GM12892 (cell line): ENCODE results near the gene C19orf44.
"Not testable (repeated sequence)": the region's sequence is repeated elsewhere in the genome, so short reads cannot be mapped to it uniquely, and the experiment has no call there.

Experiments
- DNase-seq: peaks from one replicate; pipeline ENCODE4 v3.0.0; 2011; ENCODE audit not compliant: insufficient read length
- FAIRE-seq: peaks from 2 replicates; lab custom pipeline; 2011; peaks lifted over from hg19 to GRCh38; lab: Jason Lieb, UNC
- POLR2A ChIP-seq: IDR thresholded peaks from 2 replicates; pipeline ENCODE4 v1.6.1; 2011; ENCODE audit warnings: low read depth, low read length, control low read depth
- POLR2AphosphoS5 ChIP-seq: IDR thresholded peaks from 2 replicates; pipeline ENCODE4 v1.6.1; 2011; ENCODE audit warnings: low read depth, low read length, control low read depth
- TAF1 ChIP-seq: IDR thresholded peaks from 2 replicates; pipeline ENCODE4 v1.6.1; 2011; ENCODE audit warnings: low read depth, mild to moderate bottlenecking, control low read depth, low read length, borderline replicate concordance

C19orf44 gene

GRCh38 chr19:16535381-16535780 is 39.2 kb downstream of the C19orf44 start:
- FAIRE-seq, result no peak
- no peak for DNase-seq
- no peak for TF ChIP-seq TAF1
- TF ChIP-seq POLR2A, result no peak
- TF ChIP-seq POLR2AphosphoS5, result no peak

GRCh38 chr19:16536130-16536529 is 39.9 kb downstream of the C19orf44 start:
- FAIRE-seq (no peak), DNase-seq (no peak)
- TF ChIP-seq TAF1 (no peak), POLR2A (no peak), POLR2AphosphoS5 (no peak)

GRCh38 chr19:16537111-16537510 is 40.9 kb downstream of the C19orf44 start:
- no peak for TF ChIP-seq POLR2AphosphoS5
- no peak for TF ChIP-seq TAF1
- TF ChIP-seq POLR2A, result no peak
- no peak for FAIRE-seq
- DNase-seq, result no peak

- no peak for DNase-seq
- TF ChIP-seq POLR2AphosphoS5, result no peak
- TF ChIP-seq TAF1, result no peak
- no peak for TF ChIP-seq POLR2A
Measured at GRCh38 chr19:16540948-16541347, 44.8 kb downstream of the C19orf44 start.

GRCh38 chr19:16541526-16542044 is 45.4 kb downstream of the C19orf44 start:
- TF ChIP-seq TAF1, result no peak
- FAIRE-seq, result no peak
- no peak for DNase-seq

More at GRCh38 chr19:16540948-16541347, 44.8 kb downstream of the C19orf44 start:
- no peak for FAIRE-seq

DNA sequence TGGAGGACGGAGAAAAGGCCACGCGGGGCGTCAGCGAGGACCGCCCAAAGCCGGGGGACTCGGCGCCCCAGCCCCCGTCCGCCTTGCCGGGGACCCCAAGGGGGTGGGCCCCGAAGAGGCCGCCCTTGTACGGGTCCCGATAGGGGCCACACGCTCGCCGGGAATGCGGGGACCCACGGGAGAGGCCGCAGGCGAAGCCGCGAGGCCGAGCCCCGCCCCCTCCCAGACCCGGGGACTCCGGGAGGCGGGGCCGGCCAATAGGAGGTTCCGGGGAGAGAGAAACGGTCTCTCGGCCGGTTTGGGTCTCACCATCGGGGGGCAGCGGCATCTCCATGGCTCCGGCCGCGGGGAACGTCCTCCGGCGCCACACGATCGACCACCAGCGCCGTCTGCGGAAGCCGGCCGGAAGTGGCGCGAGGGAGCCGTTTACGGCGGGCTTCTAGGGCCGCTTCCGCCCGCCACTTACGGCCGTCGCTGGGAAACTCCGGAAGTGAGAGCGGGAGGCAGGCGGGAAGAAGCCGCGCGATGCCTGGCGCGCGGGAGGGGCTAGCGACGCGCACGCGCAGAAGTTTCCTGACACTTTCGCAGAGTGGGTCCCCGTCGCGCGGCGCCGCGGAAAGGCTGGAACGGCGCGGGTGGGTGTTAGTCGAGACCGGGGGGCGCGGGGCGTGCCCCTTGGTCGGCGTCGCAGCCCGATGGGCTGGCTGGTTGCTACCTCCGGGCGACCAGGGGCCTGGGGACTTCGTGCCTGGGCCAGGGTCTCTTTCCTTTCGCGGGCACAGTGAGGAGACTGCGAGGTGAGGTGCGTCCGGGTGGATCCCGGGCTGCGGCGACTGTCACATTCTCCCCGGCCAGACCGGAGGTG is 46.1 kb downstream of the C19orf44 start, which contains the start of gene CHERP:
Gene CHERP, minus strand, starts transcription at position 393 of the 865 bp plus-strand sequence. Its CDS starts 59 bp downstream, at position 334.
- FAIRE-seq (peak; percentile 88), DNase-seq (peak; percentile 85)
- TF ChIP-seq TAF1, result peak; percentile 84
- peak; percentile 84 for TF ChIP-seq POLR2AphosphoS5
- peak; percentile 86 for TF ChIP-seq POLR2A

- TF ChIP-seq POLR2AphosphoS5, result no peak
- no peak for TF ChIP-seq TAF1
- no peak for TF ChIP-seq POLR2A
- FAIRE-seq (no peak), DNase-seq (no peak)
Measured at GRCh38 chr19:16542910-16543472, 46.8 kb downstream of the C19orf44 start.

DNA sequence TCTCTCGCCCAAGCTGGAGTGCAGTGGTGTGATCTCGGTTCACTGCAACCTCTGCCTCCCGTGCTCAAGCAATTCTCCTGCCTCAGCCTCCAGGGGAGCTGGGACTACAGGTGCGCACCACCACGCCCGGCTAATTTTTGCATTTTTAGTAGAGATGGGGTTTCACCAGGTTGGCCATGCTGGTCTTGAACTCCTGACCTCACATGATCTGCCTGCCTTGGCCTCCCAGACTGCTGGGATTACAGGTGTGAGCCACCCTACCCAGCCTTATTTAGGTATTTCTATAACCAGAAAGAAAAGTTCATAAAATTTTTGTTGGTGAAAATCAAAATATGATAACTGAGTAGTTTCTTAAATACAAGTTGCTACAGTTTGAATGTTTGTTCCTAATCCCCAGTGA is 47.5 kb downstream of the C19orf44 start:
- FAIRE-seq, DNase-seq: not testable (repeated sequence)

GRCh38 chr19:16544473-16545231 is 48.5 kb downstream of the C19orf44 start:
- TF ChIP-seq TAF1, result no peak
- FAIRE-seq, result no peak

DNA sequence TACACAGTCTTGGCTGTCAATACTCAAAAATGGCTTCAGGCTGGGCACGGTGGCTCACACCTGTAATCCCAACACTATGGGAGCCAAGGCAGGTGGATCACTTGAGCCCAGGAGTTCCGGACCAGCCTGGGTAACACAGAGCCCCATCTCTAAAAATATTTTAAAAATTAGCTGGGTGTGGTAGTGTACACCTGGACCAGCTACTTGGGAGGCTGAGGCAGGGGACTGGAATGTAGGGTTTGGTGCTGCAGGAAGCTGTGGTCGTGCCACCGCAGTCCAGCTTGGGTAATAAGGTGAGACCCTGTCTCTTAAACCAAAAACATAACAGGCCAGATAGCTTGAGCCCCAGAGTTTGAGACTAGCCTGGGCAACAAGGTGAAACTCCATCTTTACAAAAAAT is 52.8 kb downstream of the C19orf44 start:
- FAIRE-seq (no peak), DNase-seq (no peak)
- TF ChIP-seq TAF1 (no peak), POLR2AphosphoS5 (no peak), POLR2A (no peak)

More at GRCh38 chr19:16544473-16545231, 48.5 kb downstream of the C19orf44 start:
- no peak for DNase-seq

- FAIRE-seq, DNase-seq: not testable (repeated sequence)
Measured at GRCh38 chr19:16551902-16552301, 55.7 kb downstream of the C19orf44 start.

GRCh38 chr19:16554776-16555175 is 58.6 kb downstream of the C19orf44 start:
- DNase-seq (no peak), FAIRE-seq (no peak)
- TF ChIP-seq POLR2A, result no peak
- no peak for TF ChIP-seq POLR2AphosphoS5
- no peak for TF ChIP-seq TAF1

- DNase-seq (no peak), FAIRE-seq (no peak)
- TF ChIP-seq TAF1, result no peak
- TF ChIP-seq POLR2AphosphoS5, result no peak
- TF ChIP-seq POLR2A, result no peak
Measured at GRCh38 chr19:16559780-16560276, 63.6 kb downstream of the C19orf44 start.
